Neural cell (in vitro differentiated cells): Measurements from ENCODE around the gene SAMD14. TPM values are rescaled to one million over a fixed set of nuclear protein-coding genes. Genes with fewer than 3 reads are reported as not detected.

Experiments
- H2AFZ ChIP-seq: fragments of 200-600, 300-800 bp; sonication (generic), shearing (Covaris generic); 2 replicates; pipeline ENCODE4 v1.6.0; 2014; ENCODE audit warnings: low read depth, mild to moderate bottlenecking, antibody characterized with exemption, low read length, moderate library complexity
- H3F3A ChIP-seq: fragments of 200-600 bp; shearing (Covaris generic); 2 replicates; pipeline ENCODE4 v1.6.1; 2016; ENCODE audit warnings: mild to moderate bottlenecking, moderate library complexity, mixed read lengths, antibody characterized with exemption, low read length; ENCODE audit not compliant: insufficient read depth, poor library complexity, severe bottlenecking
- H3K27ac ChIP-seq: fragments of 200-600, 300-800 bp; sonication (generic), shearing (Covaris generic); 2 replicates; pipeline ENCODE4 v1.5.1; 2014; ENCODE audit warnings: mild to moderate bottlenecking, low read length, moderate library complexity
- H3K27me3 ChIP-seq: fragments of 300-800, 200-600 bp; sonication (generic), shearing (Covaris generic); 2 replicates; pipeline ENCODE4 v1.6.0; 2014; ENCODE audit warnings: mild to moderate bottlenecking, low read depth, low read length, moderate library complexity; ENCODE audit not compliant: insufficient read depth
- H3K36me3 ChIP-seq: fragments of 300-800, 200-600 bp; sonication (generic), shearing (Covaris generic); 2 replicates; pipeline ENCODE4 v1.5.1; 2014; ENCODE audit warnings: mild to moderate bottlenecking, antibody characterized with exemption, low read length, moderate library complexity; ENCODE audit not compliant: insufficient read depth
- H3K4me2 ChIP-seq: fragments of 300-800, 200-600 bp; sonication (generic), shearing (Covaris generic); 2 replicates; pipeline ENCODE4 v1.6.0; 2014; ENCODE audit warnings: mild to moderate bottlenecking, low read length
- H3K4me3 ChIP-seq: fragments of 300-800, 200-600 bp; sonication (generic), shearing (Covaris generic); 2 replicates; pipeline ENCODE4 v1.5.1; 2014; ENCODE audit warnings: mild to moderate bottlenecking, low read length, moderate library complexity
- H3K79me2 ChIP-seq: fragments of 200-600 bp; shearing (Covaris generic); replicated peaks from 2 replicates; pipeline ENCODE4 v1.6.0; 2014; ENCODE audit warnings: mild to moderate bottlenecking, low read length, moderate library complexity; ENCODE audit not compliant: insufficient read depth
- H3K9ac ChIP-seq: fragments of 300-800, 200-600 bp; sonication (generic), shearing (Covaris generic); 2 replicates; pipeline ENCODE4 v1.6.1; 2016; ENCODE audit warnings: mild to moderate bottlenecking, low read length, mixed read lengths
- H3K9me2 ChIP-seq: fragments of 200-600 bp; shearing (Covaris generic); 2 replicates; pipeline ENCODE4 v1.6.1; 2016; ENCODE audit warnings: mild to moderate bottlenecking, low read length, mixed read lengths; ENCODE audit not compliant: insufficient read depth
- H3K9me3 ChIP-seq: fragments of 200-600, 300-800 bp; sonication (generic), shearing (Covaris generic); 2 replicates; pipeline ENCODE4 v1.6.1; 2016; ENCODE audit warnings: mild to moderate bottlenecking, mixed run types, low read length, moderate library complexity, mixed read lengths
- H4K20me1 ChIP-seq: fragments of 200-600 bp; shearing (Covaris generic); 2 replicates; pipeline ENCODE4 v1.6.1; 2016; ENCODE audit warnings: mild to moderate bottlenecking, mixed run types; ENCODE audit not compliant: insufficient read depth
- CTCF ChIP-seq: fragments of 450-650 bp; IDR thresholded peaks from 2 replicates; pipeline ENCODE4 v1.5.1; 2014; ENCODE audit warnings: antibody characterized with exemption, mild to moderate bottlenecking, moderate library complexity; ENCODE audit not compliant: poor library complexity, severe bottlenecking
- EP300 ChIP-seq: fragments of 450-650 bp; conservative IDR thresholded peaks from 2 replicates; pipeline ENCODE4 v1.6.1; 2014; ENCODE audit warnings: antibody characterized with exemption, mild to moderate bottlenecking, moderate library complexity; ENCODE audit not compliant: poor library complexity, severe bottlenecking
- EZH2 ChIP-seq: fragments of 200-600, 300-800 bp; shearing (Covaris generic), sonication (generic); IDR thresholded peaks from 2 replicates; pipeline ENCODE4 v1.6.1; 2014; ENCODE audit warnings: antibody characterized with exemption, low read length, borderline replicate concordance, mild to moderate bottlenecking; ENCODE audit not compliant: insufficient read depth, poor library complexity, severe bottlenecking
- MXI1 ChIP-seq: fragments of 450-650 bp; conservative IDR thresholded peaks from 2 replicates; pipeline ENCODE4 v1.6.1; 2014; ENCODE audit warnings: antibody characterized with exemption, mild to moderate bottlenecking; ENCODE audit not compliant: poor library complexity, severe bottlenecking
- POLR2AphosphoS5 ChIP-seq: IDR thresholded peaks from 2 replicates; pipeline ENCODE4 v1.6.1; 2012
- RAD21 ChIP-seq: fragments of 450-650 bp; conservative IDR thresholded peaks from 2 replicates; pipeline ENCODE4 v1.6.1; 2014; ENCODE audit warnings: antibody characterized with exemption, mild to moderate bottlenecking, moderate library complexity
- REST ChIP-seq: IDR thresholded peaks from 2 replicates; pipeline ENCODE4 v1.6.1; 2012; ENCODE audit warnings: borderline replicate concordance
- SMC3 ChIP-seq: fragments of 450-650 bp; conservative IDR thresholded peaks from 2 replicates; pipeline ENCODE4 v1.6.1; 2014; ENCODE audit warnings: antibody characterized with exemption, mild to moderate bottlenecking, moderate library complexity; ENCODE audit not compliant: poor library complexity
- TAF1 ChIP-seq: IDR thresholded peaks from 2 replicates; pipeline ENCODE4 v1.6.1; 2012; ENCODE audit warnings: low read depth
- polyA plus RNA-seq: library from polyadenylated mRNA; depleted of rRNA; stranded (reverse); fragments of >200 nt; gene quantifications from 2 replicates; pipeline ENCODE4 v1.2.3, GENCODE V29; 2014

The SAMD14 gene
- polyA plus RNA-seq, 1 donor from 2014 or later = 105 TPM

GRCh38 chr17:50150354-50151040 lies 20.5 kb upstream of the SAMD14 start, which contains the start of gene PPP1R9B:
Gene PPP1R9B (minus strand): TSS chr17:50150677. CDS start chr17:50150513, 164 bp downstream.
- no peak within 1 kb of the TSS for H2AFZ ChIP-seq

GRCh38 chr17:50149417-50150353 lies 19.7 kb upstream of the SAMD14 start:
- Histone ChIP-seq H3K79me2 (peaks cover 43% of the 10 kb centered on the region), H3K9me2 (no peaks in the 10 kb centered on the region)
- TF ChIP-seq CTCF (no peak), MXI1 (peak; percentile 75)

More at GRCh38 chr17:50150354-50151040, 20.5 kb upstream of the SAMD14 start, which contains the start of gene PPP1R9B:
- no peaks in the 10 kb centered on the region for H3K9me3 ChIP-seq
- peak within 1 kb of the TSS; percentile 94 for H3K9ac ChIP-seq
- peak within 1 kb of the TSS; percentile 91 for H3K4me3 ChIP-seq
- H3K79me2 ChIP-seq = peaks cover 43% of the 10 kb centered on the region
- no peaks in the 10 kb centered on the region for H3K9me2 ChIP-seq
- TF ChIP-seq MXI1 = peak; percentile 19
- TF ChIP-seq TAF1 = no peak
- peak within 1 kb of the TSS; percentile 82 for H3K4me2 ChIP-seq
- H4K20me1 ChIP-seq = peaks cover 39% of the 10 kb centered on the region
- no peaks in the 10 kb centered on the region for H3K27me3 ChIP-seq
- H3K27ac ChIP-seq = peak within 1 kb of the TSS; percentile 89
- H3K36me3 ChIP-seq = no peaks in the 10 kb centered on the region
- H3F3A ChIP-seq = no peaks in the 10 kb centered on the region

GRCh38 chr17:50149091-50149416 lies 19.1 kb upstream of the SAMD14 start:
- no peak overlapping the region for H3K27ac ChIP-seq
- H3K36me3 ChIP-seq = no peaks in the 10 kb centered on the region
- H3K9me2 ChIP-seq = no peaks in the 10 kb centered on the region
- H3K9ac ChIP-seq = peak overlapping the region; percentile 94
- no peaks in the 10 kb centered on the region for H3K27me3 ChIP-seq
- no peaks in the 10 kb centered on the region for H3K9me3 ChIP-seq
- H2AFZ ChIP-seq = no peak overlapping the region
- H3K4me2 ChIP-seq = peak overlapping the region; percentile 73
- H4K20me1 ChIP-seq = peaks cover 40% of the 10 kb centered on the region
- no peaks in the 10 kb centered on the region for H3F3A ChIP-seq
- no peak for TF ChIP-seq RAD21
- no peak for TF ChIP-seq REST
- no peak for TF ChIP-seq TAF1
- no peak for TF ChIP-seq POLR2AphosphoS5
- no peak for TF ChIP-seq MXI1
- TF ChIP-seq EP300 = no peak
- TF ChIP-seq SMC3 = no peak
- no peak for TF ChIP-seq EZH2
- TF ChIP-seq CTCF = no peak
- peak overlapping the region; percentile 91 for H3K4me3 ChIP-seq
- peaks cover 43% of the 10 kb centered on the region for H3K79me2 ChIP-seq

More at GRCh38 chr17:50149417-50150353, 19.7 kb upstream of the SAMD14 start:
- Histone ChIP-seq H3K27me3 (no peaks in the 10 kb centered on the region), H2AFZ (no peak overlapping the region), H3K4me2 (peak overlapping the region; percentile 73), H4K20me1 (peaks cover 40% of the 10 kb centered on the region), H3K9ac (peak overlapping the region; percentile 94), H3K4me3 (peak overlapping the region; percentile 91), H3K36me3 (no peaks in the 10 kb centered on the region), H3F3A (no peaks in the 10 kb centered on the region), H3K9me3 (no peaks in the 10 kb centered on the region), H3K27ac (no peak overlapping the region)
